Activated gamma-delta T cell treated with Interleukin-2 at 50 U/mL for 16 hours (primary cell): Measurements from ENCODE around the gene AKAIN1.

Experiments
- DNase-seq: peaks from one replicate; pipeline ENCODE4 v3.0.0-alpha.2; 2020

The AKAIN1 gene, protein sequence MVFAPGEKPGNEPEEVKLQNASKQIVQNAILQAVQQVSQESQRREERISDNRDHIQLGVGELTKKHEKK

DNA sequence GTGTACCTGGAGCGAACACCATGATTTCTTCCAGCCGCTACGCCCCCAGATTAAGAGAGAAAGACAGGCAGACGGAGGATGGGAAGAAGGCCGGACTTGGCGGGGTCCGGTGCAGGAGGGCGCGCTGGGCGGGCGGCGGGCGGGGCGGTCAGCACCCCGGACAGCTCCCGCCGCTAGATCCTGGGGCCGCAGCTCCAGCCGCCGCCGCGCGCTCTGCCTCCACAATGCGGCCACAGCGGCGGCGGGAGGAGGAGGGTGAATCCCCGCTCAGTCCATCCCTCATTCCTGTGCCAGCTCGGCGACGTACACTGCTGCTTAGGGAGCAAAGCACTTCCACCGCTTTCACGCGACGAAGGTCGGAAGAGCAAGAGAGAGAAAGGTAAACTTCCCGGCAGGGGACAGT is at the start of gene AKAIN1:
AKAIN1 (minus strand) TSS at position 226 of the 403 bp plus-strand sequence; CDS start at position 22, 204 bp downstream.
- DNase-seq: no peak

DNA sequence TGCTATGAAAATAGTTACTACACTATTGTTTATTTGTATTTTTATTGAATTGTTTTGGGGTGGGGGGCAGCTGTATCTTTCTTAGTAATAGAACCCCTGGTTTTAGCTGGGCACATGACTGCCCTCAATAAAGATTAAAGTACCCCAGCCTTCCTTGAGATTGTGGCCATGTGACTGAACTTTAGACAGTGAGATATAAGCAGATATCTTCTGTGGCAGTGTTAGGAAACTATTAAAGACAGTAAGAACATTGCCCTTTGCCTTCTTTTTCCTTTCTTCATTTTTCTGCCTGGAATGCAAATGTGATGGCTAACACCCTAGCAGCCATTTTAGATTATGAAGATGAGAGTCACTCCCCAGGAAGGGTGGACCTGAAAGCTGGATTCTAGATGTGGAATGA is 47.9 kb upstream of the AKAIN1 start:
- DNase-seq: no peak

DNA sequence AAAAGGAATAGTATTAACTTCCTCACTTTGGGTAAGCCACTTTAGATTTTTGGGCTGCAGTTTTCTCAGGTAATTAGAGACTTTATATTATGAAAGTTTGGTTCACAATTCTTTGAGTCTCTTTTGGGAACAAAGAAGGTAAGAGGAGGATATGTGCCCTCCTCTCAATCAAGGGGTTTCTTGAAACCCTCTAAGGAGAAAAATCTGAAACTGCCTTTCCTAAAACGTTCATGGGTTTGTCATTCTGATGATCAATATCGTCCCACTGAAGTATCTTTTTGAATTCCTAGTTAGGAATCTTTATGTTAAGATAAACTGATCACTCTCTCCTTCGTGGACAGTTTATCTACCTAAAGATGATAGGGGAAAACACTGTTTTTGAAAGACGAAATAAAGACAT is 42.4 kb upstream of the AKAIN1 start:
- DNase-seq: no peak

DNA sequence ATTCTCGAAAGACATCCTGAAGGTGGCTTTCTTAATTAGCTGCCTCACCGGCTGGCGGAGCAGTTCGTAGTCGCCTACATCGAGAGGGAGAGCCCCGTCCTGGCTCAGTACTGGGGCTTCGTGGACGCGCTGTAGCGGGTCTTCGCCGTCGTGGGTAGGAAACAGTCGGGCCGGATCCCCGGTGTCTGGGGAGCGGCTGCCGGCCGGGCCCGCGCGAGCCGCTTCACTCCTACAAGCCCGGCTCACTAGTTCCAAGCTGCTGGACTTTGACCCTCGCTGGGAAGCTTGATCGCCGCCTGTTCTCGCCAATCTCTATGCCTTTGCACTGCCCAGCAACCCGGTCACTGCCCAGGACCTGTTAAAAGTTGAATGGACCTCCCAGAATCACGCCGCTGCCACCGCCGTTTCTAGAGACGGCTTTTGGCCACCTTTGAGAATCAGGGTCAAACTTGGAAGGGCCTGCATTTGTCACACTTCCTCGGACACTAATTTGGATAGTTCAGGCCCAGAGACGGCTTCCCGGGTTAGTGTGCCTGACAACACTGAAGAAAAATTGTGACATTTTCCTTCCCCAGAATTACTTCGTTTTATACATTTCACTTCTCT is 41.4 kb upstream of the AKAIN1 start:
- peak; percentile 42 for DNase-seq

DNA sequence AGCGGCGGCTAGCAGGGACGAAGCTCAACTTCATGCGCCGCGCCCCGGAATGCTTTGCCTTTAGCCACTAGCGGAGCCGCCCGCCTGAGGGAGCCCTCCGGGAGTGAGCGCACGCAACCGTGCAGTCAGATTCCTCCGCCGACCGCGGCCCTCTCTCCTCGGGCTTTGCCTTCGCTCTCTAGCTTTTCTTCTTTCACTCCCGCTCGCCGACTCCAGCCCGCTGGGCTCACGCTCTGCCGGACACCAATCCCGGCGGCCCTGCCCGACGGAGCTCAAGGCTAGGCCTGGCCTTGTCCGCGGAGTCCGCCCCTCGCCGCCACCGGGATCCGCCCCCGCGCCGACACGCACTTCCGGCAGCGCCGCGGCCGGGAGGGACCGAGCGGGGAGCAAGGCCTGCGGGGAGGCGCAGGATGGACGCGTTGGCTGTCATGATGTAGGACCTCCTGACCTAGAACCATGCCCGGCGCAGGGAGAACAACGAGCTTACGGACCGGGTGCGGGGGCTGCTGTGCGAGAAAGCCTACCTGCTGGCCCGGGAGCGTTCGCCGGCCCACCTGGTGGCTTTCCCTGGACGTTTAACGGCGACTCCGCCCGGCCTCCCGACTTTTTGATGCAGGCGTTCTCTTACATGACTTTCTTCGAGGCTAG is 40.8 kb upstream of the AKAIN1 start:
- peak; percentile 81 for DNase-seq

DNA sequence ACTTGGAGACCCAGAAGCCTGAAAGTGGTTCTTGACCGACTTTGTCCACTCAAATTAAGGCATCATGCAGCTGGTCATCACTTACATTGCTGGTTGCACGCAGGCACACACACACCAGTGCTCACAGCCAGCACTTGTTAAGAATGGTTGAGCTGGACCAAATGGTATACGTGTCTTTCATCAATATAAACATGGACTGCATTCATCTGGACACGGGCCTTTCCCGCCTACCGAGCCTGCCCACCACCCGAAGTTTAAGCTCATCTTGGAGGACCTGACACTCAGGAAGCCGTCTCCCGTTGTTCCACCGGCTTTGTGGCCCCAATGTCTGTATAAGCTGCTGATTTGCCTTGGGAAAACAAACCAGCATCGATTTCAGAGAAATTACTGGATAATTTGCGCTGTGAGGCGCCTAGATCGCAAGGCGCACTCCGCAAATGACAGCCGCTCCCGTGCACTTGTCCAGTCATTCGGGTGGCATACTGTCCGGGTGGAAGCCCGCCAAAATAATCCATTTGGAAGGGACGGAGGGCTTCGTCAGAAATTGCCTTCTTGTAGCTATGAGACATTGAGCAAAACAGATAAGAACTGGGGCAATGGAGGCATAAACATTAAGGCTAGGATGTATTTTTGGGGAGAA is 40.1 kb upstream of the AKAIN1 start:
- peak; percentile 4 for DNase-seq

DNA sequence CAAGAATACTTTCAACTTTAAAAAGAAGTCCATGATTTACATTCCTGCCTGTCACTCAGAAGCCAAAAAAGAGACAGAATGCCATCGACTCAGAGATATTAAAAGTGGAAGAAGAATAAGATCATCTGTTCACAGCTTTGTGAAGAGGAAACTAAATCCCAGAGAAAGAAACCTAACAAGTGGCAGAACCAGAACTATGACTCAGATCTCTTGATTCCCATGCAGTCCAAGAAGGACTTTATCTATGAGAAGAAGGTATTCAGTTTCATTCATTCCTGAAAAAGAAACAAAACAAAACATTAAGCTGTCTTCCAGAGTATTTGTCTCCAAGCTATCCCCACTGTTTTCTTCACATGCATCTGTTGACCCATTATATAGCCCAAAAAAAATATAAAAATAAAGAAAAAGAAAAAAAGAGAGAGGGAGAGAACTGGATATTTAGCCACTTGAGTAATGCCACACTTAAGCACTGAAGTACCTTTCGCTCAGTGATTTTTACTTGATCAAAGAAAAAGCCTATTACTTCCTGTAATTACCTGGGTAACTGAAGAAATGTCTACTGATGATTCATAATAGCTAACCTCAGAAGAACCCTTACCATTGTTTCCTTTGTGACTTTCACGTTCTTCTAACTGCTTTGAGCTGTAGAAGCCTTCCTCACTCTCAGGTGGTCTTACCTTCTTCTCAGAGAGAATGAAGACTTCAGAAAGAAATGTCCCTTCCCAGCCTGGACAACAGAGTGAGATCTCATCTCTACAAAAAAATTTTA is 17.7 kb upstream of the AKAIN1 start:
- no peak for DNase-seq

DNA sequence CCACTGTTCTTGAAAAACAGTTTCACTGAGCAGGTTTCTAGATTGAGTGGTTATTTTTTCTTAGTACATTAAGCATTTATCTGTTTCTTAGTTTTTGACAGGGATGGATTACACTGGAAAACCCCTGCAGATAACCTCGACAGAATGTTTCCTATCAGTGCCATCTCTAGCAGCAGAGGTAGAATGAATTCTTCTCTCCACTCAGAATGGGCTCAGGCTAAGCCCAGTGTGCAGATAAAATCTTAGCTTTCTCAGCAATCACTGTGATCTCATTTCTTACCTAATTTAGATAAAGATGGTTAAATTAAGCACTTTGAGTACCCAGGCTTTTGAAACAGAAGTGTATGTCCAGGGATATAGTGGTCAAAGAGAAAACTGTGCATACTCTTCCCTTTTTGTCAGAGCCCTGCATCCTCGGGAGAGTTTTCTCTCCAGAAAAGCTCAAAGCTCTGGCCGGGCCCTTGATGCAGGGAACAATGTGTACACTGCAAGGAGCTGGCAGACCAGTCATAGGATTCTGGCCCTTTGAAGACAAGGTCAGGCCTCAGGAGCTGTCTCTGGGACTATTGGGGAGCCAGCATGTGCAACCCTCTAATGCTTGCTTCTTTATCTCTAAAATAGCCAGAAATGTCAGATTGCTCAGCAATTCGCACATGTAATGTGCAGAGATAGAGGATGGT is 10.6 kb upstream of the AKAIN1 start:
- no peak for DNase-seq

DNA sequence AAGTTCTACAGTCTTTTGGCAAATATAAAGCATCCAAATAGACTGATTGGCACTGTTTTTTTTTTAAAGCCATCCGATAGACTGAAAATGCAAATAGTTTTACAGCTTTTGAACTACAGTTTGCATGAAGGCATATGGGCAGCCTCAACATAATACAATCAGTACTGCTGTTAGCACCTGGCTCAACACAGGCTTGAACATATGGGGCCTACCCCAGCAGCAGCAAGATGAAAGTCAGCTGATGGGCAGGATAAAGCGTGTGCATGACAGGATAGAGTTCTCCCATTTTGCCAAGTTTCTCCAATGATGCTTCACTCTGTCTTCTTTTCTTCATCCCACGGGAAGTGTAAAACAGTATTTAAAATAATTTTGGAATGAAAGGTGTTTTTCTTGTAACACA is 1.3 kb upstream of the AKAIN1 start:
- DNase-seq: no peak

DNA sequence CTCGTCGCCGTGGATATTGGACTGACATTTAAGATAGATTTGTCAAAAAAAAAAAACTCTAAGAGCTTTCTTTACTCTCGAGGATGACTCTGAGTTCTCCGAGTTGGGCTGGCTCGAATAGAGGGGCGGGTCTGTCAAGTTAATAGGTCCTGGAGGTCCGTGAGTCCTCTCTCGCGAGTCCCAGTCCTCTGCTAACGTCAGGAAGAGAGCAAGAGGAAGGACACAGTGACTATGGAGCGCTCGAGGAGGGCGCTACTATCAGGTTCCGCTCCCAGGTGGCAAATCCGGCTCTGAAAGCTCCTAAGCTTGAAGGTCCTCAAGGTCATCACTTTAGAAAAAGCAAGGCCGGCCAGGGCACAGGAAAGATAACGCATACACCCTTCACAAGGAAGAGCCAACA is 404 bp upstream of the AKAIN1 start:
- no peak for DNase-seq

DNA sequence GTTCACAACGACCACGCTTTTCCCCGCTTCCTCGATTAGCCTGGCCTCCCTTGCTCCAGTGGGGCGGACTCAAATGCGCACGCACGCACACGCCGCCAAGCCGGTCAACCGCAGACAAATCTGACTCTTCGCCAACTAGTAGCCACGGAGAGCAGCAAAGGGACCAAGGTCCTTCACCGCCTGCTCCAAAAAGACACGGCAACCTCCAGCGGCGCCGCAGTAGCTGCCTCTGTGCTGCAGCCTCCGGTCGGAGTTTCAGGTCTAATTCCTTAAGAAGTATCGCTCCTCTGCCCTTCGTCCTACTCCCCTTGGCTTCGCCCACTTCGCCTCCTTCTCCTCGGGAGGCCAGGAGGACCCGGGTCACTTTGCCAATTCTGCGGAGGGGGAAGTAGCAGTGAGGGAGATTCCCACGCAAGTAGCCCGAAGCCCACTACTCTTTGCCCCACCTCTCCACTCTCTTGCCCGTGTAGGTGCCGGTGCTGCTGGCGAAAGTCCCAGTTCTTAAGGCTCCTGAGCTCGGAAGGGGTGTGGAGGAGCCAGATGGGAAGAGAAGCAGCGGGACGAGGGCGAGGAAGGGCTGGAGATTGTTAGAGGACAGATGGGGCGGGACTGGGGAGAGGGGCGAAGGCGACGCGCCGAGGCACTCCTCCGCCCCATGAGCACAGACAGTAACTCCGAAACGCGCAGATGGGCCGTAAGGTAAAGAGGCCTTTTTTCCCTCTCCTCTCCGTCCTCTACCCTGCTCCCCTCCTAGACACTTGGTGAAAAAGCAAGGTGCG is 615 bp downstream of the AKAIN1 start:
- DNase-seq: no peak

DNA sequence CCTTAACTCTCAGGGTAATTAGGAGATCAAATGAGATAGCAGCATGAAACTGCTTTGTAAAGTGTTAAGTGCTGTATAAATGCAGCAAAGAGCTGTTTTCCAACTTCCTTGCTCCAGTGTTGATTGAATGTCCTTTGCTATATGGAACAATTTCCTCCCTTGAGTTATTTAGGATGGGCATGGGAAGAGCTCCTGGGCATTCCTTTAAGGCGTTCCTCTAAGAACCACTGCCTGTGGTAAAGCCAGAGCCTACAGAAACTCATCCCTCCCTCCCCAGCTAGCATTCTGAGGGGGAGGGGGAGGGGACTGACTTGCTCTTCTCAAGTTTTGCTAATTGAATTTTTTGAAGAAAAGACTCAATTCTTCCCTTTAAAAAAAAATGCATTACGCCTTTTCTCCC is 1.4 kb downstream of the AKAIN1 start:
- no peak for DNase-seq

DNA sequence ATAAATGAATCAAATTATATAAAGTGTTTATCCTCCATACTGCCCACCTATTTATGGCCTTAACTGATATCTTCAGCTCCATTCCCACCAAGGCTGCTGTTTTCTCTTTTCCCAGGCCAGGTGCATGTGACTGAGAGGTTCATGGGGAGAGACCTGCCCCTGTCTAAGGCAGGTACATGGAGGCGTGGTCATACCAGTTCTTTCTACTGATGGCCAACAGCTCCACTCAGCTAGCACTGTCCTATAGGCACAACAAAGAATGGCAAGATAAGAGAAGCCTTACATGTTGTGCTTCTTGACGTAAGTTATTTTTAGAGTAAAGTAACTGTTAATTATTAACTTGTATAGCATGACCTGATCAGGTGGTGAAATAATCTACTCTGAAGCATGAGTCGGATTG is 16.8 kb downstream of the AKAIN1 start:
- no peak for DNase-seq

DNA sequence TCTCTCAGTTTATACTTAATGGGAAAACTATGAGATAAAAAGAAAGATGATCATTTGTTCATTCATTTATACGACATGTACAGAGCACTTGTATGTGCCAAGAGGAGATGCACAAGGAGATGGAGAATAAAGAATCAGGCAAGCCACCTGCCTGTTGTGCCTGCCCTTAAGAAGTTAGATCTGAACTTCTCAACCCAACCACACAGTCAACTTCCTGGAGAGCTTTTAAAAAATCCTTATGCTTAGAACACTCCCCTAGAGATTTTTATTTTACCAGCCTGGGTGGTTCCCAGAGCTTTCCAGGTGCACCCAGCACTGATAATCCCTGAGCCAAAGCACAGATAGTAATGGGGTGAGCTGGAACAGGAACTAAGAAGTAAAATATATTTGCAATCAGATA is 18.5 kb downstream of the AKAIN1 start:
- DNase-seq: no peak

DNA sequence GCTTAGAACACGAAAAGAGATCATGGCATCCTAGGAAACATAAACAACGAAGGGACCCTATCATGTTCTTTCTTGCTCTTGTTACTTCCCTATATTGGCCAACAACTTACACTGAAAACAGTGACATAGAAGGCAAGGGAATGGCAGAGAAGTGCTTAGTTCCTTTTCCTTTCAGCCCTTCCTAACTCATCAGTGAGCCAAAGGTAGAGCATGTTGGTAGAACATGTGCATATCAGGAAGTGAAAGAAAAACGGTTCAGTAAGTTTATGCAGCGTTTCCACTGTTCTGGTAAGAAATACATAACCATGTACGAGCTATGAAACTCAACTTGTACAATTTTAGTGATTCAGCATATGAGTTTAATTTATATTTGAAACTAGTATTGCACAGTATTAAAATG is 21.7 kb downstream of the AKAIN1 start:
- no peak for DNase-seq

DNA sequence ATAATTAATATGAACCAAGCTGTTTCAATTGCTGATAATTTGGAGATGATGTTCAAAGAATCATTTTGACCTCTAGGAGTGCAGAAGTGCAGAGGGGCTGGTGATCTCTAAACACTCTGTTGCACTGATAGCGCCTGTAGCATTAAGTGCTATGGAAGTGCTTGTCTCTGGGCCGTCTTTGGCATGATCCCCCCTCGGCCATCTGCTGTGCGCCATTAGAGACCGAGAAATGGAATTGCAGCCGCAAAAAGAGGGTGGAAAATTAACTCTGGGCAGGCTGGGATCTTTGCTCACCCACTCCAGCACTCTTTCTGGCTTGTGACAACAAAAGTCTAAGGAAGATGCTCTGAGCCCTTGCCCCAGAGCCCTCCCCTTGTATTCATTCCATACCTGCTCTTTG is 23.4 kb downstream of the AKAIN1 start:
- no peak for DNase-seq

DNA sequence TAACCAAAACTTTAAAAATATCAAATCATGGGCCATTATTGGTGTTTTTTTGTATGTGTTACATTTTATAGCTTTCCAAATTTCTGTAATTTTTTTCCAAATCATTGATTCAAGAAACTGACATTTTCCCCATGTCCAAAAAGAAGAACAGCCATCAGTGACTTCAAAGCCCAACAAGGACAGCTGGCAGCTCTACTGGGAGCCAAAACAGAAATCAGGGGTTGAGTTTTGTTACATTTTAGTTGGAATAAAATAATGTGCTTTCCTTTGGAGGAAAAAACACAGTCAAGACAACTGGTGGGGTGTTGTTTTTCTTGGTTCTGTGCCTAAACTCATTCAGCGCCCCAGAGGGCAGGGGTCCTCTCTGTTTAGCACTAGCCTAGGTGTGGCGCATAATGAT is 23.8 kb downstream of the AKAIN1 start:
- DNase-seq: no peak

DNA sequence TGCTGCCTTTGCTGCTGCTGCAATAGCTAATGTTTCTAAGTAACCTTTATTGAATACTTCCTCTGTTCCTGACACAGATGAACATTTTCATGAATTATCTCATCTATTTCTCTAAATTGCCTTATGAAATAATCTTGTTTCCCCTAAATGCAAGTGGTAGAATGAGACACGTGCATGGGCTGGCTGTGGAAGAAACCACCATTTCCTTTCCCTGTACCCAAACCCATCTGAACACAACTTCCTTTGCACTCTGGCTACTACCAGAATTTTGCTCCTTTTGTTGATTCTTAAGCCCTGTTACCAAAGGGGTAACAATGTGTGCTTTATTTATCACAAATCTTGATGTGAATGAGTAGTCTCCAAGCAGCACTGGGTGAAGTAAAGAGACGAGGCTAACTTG is 29.2 kb downstream of the AKAIN1 start:
- no peak for DNase-seq

DNA sequence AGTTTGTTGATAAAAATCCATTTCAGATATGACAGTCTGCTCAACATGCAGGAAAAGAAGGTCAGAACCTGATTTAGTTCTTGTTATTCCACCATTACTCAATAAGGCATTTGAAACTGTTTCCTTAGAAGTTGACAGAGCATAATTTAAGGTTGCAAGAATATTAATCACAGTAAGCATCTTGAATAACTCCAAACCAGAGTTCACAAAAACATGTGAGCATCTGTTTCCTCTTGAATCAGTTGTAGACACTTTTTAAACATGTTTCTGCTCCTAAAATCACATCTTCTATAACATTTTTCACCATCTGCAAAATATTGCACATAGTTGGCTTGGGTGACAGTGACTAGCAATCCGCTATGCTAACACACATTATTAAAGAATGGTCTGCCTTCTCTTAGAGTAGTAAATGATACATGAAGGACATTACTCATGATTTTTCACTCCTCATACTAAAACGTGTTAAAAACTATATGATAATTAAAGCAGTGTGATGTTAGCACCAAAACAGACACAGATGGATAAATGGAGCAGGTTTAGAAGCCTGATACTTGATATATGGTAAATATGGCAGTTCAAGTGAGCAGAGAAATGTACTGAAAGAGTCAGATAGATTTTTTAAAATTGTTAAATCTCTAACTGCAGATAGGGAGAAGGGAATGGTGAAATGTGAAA is 30.3 kb downstream of the AKAIN1 start:
- no peak for DNase-seq

DNA sequence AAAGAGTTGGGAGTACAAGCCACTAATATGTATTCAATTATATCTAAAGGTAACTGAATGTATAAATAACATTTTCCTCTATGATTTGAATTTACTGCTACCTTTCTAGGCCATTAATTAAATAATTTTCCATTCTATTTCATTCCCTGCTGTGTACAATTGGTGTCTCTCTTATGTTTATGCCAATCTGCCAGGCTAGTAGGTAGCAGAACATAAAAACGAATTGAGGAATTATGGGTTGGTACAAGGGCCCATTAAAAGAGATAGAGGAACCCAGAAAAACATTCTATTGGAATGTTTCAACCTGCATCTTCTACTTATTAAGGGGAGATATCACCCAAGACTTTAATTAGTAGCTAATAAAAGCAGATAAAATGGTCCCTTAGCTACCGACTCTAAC is 32.2 kb downstream of the AKAIN1 start:
- DNase-seq: no peak

DNA sequence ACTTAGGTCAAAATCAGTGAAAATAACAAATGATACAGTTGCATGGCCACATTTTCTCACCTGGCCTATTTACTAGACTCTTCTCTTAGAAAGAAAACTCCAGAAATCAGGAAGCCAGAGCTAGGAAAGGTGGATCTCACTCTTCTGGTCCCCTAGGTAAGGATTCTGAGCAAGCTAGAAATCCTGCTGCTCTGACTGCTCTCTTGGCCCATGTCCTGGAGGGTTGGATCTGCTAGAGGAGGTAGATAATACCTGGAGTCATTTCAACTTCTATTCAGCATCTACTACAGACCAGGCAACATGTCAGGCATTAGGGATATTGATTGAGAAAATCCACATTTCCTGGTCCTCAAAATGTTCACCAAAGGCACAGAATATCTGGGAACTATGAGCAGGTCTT is 34.9 kb downstream of the AKAIN1 start:
- DNase-seq: no peak

DNA sequence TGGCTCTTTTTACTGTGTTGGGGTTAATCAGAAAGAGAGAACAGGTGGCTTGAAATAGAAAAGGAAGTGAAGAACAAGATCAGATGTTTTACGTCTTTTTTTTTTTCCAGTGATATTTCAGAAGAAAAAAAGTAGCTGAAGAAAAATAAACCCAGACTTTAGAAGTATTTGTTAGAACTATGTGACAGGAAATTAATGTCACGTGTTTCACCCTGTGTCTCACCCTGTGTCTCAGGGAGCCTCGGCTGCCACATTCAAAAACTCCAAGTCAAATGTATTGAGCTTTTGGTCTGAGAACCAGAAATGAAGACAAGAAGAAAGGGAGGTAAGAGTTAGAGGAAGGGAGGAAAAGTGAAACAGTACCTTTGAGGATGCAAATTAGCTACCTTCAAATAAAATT is 38.0 kb downstream of the AKAIN1 start:
- DNase-seq: no peak
